SKM-1 (cell line): ENCODE results near the gene NRL.

Experiments used
- DNase-seq: peaks from one replicate; lab custom pipeline; 2025; ENCODE audit not compliant: unreplicated experiment; lab: John Stamatoyannopoulos, UW

Gene NRL

DNA sequence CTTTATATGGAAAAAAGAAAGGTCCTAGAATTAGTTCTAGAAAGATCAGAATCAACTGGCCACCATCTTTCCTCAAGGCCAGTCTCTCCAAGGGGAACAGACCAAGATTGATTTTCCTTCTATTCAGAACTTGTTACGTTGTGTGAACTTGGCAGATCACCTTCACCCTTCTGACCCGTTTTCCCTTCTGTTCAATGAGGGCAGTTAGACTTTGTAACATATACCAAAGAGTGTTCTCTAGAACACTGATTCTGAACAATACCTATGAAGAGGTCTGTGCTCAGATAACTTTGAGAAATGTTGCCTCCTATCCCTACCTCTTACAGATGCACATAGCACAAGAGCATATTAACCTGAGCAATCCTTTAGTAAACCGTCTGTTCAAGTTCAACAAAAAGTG, 31.3 kb downstream of the NRL start:
- DNase-seq: no peak

DNA sequence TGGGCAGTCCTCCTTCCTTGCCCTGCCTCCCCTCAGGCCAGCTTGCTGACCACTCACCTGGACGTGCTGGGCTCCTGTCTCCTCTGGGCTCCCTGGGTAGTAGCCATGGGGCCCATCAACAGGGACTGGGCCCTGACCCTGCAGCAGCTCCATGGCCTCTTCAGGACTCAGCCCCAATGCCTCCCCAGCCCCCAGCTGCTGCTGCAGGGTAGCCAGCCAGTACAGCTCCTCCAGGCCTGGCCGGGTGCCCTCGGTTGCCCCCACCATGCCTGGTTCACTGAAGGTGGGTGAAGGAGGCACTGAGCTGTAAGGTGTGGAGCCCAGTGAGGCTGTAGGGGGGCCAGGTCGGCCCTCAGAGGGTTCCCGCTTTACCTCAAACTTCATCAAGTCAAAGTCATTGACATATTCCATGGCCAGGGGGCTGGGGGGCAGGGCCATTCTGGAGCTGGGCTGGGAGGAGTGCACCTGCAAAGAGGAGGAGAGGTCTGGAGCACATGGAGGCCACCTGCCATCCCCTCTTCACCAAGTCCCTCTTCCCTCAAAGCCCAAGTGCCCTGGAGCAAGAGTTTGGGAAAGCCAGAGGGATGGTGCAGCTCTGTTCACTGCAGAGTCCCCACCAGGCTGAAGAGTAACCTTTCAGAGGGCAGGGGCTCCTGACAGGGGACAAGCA, 32.2 kb downstream of the NRL start:
- no peak for DNase-seq

DNA sequence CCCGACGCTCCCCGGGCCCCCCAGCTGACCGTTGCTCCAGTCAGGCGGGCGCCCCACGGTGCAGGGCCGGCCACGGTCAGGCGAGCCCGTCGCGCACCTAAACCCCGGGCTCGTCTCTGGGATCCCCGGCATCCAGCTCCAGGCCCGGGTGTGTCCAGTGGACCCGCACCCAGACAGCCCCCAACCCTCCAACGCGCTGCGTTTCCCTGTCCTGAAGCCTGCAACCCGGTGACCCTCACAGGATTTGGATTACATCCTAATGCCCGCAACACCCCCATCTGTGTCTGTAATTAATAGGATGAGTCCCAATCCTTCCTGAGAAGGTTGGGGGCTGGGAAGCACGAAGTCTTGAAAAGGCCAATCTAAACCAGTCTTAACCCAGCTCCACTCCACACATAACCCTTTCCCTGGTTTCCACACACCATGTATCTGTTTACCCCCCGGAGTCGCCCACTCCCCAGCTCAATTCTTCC, 33.0 kb downstream of the NRL start:
- DNase-seq: no peak

DNA sequence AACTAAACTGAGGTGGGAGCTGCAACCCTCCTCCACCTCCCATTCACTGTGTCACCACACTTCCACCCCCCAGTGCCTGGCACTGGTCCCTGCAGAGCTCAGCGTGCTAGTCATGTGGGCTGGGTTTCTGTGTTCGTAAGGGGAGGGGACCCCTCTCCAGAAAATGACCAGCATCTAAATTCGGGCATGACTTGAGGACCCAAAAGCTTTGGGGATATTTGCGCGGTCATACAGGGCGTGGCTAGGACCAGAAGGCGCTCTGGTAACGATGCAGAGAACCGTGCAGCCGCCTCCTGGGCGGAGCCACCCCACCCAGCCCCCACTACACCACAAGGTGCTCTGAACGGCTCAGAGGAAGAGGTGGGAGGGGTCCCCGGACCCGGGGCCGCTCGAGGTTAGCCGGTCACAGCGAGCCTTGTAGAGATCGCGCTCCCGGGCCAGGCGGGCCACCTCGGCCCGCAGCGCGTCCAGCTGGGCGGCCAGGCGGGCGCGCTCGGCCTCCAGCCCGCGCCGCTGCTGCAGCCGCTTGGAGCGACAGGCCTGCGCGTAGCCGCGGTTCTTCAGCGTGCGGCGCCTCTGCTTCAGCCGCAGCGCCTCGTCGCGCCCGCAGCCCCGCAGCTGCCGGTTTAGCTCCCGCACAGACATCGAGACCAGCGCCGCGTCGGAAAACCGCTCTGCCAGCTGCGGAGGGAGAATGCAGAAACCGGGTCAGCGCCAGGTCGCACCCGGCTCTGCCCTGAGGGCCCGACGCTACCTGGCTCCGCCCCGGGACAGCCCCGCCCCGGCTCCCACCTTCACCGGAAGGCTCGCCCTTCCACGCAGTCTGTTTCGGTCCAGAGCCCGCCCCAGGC, 33.6 kb downstream of the NRL start:
- DNase-seq: no peak

DNA sequence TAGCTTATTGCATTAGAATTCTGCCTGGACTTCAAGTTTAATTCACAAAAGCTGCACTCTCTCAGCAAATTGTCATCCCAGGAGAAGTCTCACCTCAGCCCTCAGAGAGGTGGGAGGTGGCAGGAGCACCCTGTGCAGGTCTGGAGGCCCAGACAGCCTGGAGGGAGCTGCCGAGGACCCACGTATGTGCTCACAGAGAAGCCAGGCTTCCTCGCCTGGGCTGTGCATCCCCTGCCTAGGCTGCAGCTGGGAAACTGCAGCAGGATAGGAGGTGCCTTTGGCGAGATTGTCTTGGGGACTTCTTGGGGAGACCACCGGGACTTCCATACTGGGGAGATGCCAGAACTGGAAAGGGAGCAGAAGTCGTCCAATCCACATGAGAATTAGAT, 34.6 kb downstream of the NRL start:
- no peak for DNase-seq

DNA sequence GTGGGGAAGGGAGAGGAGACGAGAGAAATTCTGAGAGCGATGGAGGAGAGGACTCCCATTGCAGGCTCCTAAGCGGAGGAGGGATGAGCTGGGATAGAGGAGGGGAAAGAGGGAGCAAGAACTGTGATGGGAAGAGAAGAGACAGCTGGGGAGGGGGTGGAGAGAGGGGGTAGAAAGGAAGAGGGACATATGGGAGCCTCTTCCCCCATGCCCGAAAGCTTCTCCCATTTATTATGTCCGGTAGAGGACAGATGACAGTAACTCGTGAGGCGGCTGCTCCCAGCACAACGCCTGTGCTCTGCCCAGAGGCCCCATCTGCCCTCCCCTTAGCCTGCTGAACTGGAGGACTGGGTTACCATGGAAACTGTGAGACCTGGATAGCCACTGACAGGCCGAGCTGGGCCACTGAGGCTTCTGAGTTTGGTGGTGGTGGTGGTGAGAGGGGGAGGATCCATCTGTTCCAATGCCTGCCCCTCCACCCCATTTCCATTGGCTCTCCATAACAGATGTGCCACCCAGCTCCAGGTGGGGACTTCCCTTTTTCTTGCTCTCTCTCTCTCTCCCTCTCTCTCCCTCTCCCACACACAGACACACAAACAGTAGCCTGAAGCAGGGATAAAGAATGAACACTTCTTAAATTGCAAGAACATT, 35.1 kb downstream of the NRL start:
- no peak for DNase-seq

DNA sequence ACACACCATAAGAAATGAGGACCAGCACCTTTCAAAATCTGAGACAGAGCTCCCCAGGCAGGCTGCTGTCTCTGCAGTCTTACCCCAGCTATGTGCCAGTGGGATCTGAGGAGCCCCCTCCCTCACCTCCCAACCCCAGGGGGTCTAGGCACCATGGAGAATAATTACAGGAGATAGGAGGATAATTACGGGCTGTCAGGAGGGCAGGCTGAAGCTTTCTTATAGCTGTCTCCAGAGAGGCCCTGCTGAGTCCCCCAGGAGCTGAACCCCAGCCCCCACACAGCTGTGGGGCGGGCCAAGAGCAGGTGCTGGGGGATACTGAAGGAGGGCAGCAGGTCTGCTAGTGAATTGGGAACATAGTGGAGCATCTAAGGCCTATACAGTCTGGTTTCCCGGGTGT, 36.6 kb downstream of the NRL start:
- DNase-seq: no peak

DNA sequence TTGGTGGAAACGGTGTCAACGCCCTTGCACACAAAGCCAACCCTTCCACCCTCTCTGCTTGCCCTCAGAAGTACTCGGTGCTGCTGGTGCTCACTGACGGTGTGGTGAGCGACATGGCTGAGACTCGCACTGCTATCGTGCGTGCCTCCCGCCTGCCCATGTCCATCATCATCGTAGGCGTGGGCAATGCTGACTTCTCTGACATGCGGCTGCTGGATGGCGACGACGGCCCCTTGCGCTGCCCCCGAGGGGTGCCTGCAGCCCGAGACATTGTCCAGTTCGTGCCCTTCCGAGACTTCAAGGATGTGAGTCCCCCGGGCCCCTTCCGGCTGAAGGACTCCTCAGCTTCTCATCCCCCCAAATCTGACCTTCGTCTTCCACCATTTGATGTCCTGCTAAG, 37.7 kb downstream of the NRL start:
- no peak for DNase-seq

DNA sequence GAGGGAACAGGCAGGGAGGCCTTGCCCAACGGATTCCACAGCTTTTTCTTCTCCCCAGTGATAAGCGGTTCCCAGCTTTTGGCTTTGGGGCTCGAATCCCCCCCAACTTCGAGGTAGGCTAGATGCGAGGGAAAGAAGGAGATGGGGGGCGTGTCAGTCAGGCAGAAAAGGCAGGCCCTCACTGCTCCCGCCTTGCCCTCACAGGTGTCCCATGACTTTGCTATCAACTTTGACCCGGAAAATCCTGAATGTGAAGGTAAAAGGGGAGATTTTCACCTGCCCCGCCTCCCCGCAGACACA, 38.5 kb downstream of the NRL start:
- no peak for DNase-seq

DNA sequence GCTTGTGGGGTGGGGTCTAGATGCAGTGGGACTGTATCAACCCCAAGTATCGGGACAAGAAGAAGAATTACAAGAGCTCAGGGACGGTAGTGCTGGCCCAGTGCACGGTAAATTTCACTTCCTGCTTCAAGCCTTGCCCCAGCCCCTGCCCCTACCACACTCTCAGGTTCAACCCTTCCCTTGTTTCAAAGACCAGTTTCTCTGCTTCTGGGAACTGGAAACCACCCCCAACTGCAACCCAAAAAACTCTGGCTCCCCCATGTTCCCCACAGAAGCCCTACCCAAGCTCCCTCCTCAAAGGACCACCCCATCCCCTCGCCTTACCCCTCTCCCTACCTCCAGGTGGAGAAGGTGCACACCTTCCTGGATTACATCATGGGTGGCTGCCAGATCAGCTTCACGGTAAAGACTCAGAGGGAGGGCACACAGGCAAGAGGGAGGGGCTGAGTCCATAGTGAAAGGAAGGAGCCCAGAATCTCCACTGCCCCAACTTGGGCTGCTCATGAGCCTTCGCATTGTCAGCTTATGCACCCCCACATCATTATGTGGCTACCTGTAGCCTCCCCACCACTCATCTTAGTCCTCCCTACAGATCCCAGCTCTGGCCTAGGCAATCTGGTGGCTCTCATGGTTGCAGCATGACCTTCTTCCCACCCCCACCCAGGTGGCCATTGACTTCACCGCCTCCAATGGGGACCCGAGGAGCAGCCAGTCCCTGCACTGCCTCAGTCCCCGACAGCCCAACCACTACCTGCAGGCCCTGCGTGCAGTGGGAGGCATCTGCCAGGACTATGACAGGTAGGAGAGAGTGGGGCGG, 39.1 kb downstream of the NRL start:
- no peak for DNase-seq

DNA sequence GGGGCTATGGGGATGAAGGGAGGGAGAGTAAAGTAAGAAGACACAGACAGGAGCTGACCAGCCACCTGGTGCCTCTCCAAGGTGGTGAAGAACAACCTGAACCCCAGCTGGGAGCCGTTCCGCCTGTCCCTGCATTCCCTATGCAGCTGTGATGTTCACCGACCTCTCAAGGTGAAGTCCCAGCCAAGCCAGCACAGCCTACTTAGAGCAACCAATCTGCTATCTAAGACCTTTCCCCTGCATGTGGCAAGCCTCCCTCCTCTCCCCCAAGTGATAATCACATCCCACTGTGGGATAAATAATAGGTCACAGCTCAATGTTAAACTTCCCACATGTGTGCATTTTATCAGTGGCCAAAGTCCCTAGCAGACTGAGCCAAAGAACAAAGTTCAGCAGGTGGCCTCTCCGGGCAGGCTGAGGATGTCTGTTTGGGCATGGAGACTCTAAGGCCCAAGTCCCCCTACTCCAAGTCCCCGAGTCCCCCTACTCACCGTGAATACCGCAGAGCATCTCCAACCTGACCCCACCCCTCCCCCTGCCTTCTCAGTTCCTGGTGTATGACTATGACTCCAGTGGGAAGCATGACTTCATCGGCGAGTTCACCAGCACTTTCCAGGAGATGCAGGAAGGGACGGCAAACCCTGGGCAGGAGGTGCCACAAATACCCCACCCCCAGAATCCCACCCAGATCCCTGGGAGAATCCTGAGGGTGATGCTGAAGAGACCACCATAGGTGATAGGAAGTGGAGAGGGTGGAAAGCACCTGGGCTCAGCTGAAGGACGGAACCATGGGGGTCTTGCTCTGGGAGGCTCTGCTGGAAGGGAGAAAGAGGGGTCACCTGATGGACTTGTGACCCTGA, 39.9 kb downstream of the NRL start:
- DNase-seq: no peak

DNA sequence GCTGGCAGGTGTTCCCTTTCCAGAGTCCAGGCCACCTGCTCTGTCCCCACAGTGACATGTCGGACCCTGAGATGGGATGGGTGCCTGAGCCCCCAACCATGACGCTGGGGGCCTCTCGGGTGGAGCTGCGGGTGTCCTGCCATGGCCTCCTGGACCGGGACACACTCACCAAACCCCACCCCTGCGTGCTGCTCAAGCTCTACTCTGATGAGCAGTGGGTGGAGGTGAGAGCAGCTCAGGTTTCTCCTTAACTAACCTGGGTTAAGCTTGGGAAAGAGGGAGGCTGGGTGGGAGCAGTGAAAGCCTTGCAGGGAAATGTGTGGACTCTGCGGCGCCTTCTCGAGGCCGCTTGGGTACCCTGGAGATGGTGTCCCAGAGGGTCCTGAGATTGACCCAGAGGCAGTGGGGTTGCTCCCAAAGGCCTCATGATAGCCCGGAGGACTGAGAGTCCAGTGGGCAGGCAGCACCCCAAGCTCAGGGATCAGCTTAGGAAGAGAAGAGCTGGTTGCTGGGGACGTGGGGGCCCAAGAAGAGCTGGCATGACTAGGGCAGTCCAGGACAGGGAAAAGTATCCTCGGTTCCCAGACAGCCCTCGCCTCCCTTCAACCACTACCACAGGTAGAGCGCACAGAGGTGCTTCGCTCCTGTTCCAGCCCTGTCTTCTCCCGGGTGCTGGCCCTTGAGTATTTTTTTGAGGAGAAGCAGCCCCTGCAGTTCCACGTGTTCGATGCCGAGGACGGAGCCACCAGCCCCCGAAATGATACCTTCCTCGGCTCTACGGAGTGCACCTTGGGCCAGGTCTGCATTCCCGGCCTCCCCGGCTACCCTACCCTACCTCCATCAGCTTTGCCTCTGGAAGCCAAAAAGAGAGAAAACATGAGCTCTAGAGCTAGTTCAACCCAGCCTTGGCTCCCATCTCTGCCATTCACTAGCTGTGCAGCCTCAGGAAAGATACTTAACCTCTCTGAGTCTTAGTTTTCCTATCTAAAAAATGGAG, 41.6 kb downstream of the NRL start:
- DNase-seq: no peak

DNA sequence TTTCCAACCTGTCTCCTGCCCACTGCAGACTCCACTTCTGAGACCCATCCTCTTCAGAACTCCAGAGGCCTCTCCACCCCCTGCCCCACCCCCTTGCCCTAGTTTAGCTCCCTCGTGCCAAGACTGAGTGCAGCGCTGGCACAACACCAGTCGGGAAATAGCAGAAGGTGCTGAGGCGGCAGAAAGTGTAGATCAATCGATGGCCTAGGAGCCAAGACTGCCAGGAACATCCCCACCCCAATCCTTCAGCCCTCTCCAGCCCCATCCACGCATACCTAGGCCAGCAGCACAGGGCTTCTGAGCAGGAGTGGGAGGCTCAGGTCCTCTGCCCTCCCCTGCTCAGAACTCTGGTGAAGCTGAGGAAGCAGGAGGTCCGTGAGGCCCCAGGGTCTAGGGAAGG, 42.3 kb downstream of the NRL start:
- DNase-seq: no peak

DNA sequence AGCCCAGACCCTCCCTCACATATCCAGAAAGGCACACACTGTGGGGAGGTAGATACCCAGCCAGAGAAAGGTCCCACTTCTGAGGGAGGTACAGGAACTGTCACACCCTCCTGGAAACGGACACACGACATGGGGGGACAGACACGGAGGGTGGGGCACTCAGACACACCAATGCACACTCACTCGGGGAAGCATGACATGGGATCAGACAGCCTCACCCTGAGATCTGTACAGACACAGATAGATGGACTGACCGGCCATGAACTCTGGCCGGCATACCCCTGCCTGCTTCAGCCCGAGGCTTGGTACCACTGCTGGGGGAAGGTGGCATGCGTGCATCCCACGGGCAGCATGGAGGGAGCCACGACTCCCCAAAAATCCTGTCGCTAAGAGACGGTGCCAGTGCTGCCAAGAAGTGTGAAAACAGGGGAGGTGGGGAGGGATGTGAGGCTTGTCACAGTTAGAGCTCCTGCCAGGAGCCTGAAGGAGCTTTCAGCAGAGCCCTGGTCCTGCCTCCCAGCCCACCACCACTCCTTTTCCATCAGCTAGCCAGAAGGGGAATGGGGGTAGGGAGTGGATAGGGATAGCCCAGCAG, 42.8 kb downstream of the NRL start:
- no peak for DNase-seq

DNA sequence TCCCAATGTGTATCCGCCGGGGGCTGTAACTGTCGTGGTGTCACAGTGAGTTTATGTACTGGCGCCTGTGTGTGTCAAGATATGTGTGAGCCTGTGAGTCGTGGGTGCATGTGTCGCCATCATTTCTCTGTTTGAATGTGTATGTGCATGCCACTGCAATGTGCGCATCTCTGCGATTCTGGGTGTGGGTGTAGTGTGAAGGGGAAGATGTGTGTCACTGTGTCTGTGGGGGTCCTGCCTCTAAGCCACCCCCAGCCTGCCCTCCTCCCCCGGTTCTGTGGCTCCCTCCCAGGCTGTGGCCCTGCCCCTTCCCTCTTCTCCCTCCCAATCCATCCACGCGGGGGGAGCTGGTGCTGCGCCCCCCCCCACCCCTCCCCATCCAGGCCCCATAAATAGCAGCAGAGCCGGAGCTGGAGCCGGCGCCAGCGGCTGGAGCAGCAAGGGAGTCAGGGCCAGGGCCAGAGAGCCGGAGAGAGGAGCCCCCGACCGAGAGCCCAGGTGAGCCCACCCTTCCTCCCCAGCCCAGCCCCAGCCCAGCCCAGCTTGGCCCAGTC, 43.5 kb downstream of the NRL start, which contains the start of gene CPNE6:
Gene CPNE6 (plus strand): TSS at position 419 of the 554 bp plus-strand sequence. CDS start 1,375 bp downstream, outside the sequence.
- no peak for DNase-seq

DNA sequence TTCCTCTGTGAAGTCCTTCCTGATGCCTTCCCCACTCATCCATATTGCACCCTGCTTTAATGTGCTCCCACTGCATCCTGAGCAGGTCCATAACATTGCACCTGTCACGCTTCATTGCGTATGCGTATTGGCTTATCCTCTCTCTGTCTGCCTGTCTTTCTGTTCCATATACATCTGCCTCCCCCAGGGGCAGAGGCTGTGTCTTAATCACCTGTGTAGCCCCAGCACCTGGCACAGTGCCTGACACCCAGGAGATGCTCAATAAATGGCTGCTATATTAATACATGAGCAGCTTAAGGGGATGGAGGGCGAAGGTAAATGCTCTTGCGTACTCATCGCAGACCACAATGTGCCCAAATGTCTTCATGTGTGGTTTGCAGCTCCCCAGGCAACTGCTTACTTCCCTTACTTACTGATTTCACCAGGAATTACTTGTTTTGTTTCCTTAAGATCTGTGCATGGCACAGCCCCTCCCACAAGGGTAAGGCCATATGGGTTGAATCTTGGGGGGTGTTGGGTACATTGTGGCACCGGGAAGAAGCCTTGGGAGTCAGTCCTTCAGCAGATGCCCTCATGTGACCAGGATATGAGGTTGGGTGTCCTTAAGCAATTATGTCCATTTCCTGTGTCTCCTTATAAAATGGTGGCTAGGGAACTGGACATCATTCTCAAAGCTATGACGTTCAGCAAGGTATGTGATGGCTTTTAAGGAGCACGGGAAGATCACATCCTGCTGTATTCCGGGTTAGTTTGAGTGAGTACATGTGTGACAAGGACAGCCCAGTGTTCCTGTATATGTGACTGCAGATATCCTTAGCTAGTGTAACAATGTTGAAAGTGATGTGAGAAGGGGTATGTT, 44.2 kb downstream of the NRL start:
- DNase-seq: no peak

DNA sequence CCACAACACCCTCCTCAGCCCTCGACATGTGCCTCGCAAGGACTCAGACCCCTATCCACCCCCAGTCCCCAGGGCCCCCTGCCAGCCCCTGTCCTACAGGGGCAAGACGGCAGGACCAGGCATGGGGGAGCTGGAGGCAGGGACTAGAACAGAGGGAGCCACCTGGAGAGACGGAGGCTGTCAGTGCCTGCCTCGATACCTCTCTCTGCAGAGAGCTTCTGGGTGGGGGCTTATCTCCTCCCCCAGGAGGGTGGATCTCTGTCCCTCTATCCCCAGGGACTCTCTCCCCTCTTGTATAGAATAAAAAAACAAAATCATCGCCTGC, 45.4 kb downstream of the NRL start:
- no peak for DNase-seq
